K562 (cell line): ENCODE data around the gene DNAAF8. TPM values are rescaled to one million over a fixed set of nuclear protein-coding genes. Genes with fewer than 3 reads are reported as not detected.

Experiments
- MEF2A ChIP-seq: IDR thresholded peaks from 2 replicates; pipeline ENCODE4 v1.6.1; 2011; ENCODE audit warnings: low read depth, mild to moderate bottlenecking, low read length, moderate library complexity; ENCODE audit not compliant: control insufficient read depth
- MTF1 ChIP-seq: fragments of 250-450 bp; sonication (Bioruptor Pico); IDR thresholded peaks from 2 replicates; pipeline ENCODE4 v1.9.0; 2021; ENCODE audit warnings: moderate library complexity, mild to moderate bottlenecking, inconsistent platforms, borderline replicate concordance
- NR2F6 ChIP-seq: fragments of 450-650 bp; formaldehyde crosslinking; IDR thresholded peaks from 2 replicates; pipeline ENCODE4 v1.4.0; 2020; ENCODE audit warnings: mild to moderate bottlenecking
- PHF20 ChIP-seq: fragments of 450-650 bp; IDR thresholded peaks from 2 replicates; pipeline ENCODE4 v1.6.1; 2018; ENCODE audit not compliant: partially characterized antibody
- POLR2B ChIP-seq: fragments of 450-650 bp; IDR thresholded peaks from 2 replicates; pipeline ENCODE4 v1.6.1; 2018; ENCODE audit warnings: low read depth; ENCODE audit not compliant: partially characterized antibody
- TAF1 ChIP-seq: IDR thresholded peaks from 2 replicates; pipeline ENCODE4 v1.6.1; 2011; ENCODE audit warnings: mild to moderate bottlenecking, low read length, moderate library complexity; ENCODE audit not compliant: insufficient read depth, control insufficient read depth, severe bottlenecking; ENCODE audit errors: extremely low read depth
- TFAM ChIP-seq: fragments of 250-450 bp; sonication (Bioruptor Pico); conservative IDR thresholded peaks from 2 replicates; pipeline ENCODE4 v1.5.0; 2021; ENCODE audit warnings: mild to moderate bottlenecking, moderate library complexity
- U2AF1 ChIP-seq: fragments of 200-400 bp; formaldehyde crosslinking; optimal IDR thresholded peaks from 2 replicates; pipeline ENCODE3; 2017; ENCODE audit warnings: mild to moderate bottlenecking, low read depth, low read length, moderate library complexity
- XRCC3 ChIP-seq: fragments of 450-650 bp; IDR thresholded peaks from 2 replicates; pipeline ENCODE4 v1.6.1; 2017; ENCODE audit warnings: mild to moderate bottlenecking, moderate library complexity
- polyA plus RNA-seq, 8 experiments: library from polyadenylated mRNA; depleted of rRNA in 4 of 8; stranded (reverse) in 5 of 8; unstranded in 3 of 8; fragments of >200 nt; fragmentation: Nextera tagmentation in 2 of 8; fragmentation: Illumina TruSeq in 1 of 8; extraction: Ambion mirVana in 2 of 8; extraction: Trizol in 1 of 8; gene quantifications; 2 replicates each; pipeline versions ENCODE4 v1.2.1 to v1.2.3, GENCODE V29; 2011 to 2014; ENCODE audit warnings: inconsistent platforms in 1 of 8, missing spikeins in 1 of 8
- total RNA-seq, 7 experiments: library from RNA; depleted of rRNA in 6 of 7; stranded (reverse); fragments of >200 nt in 6 of 7; fragmentation: Illumina TruSeq in 2 of 7; extraction: Trizol in 2 of 7; gene quantifications; 2 replicates each; pipeline versions ENCODE4 v1.2.1 to v1.2.3, GENCODE V29; 2011 to 2021; ENCODE audit warnings: low replicate concordance in 1 of 7
- TF ChIP-seq, protein P1 (sequence below): sonication (generic); formaldehyde crosslinking; IDR thresholded peaks from 2 replicates; pipeline ENCODE4 v1.8.0; 2022; ENCODE audit warnings: mild to moderate bottlenecking, missing genetic modification reagents
- TF ChIP-seq, protein P2 (sequence below), 2 experiments: IDR thresholded peaks in 1 of 2; conservative IDR thresholded peaks in 1 of 2; 2 replicates each; pipeline ENCODE4 v1.6.1; 2016; ENCODE audit warnings: low read depth in 2 of 2, mild to moderate bottlenecking in 1 of 2, missing compliant biosample characterization in 1 of 2, missing genetic modification characterization in 1 of 2, moderate library complexity in 1 of 2
- TF ChIP-seq, protein P3 (sequence below), 3 experiments: fragments of 200-800 bp in 1 of 3; fragments of 250-450 bp in 1 of 3; fragments of 450-650 bp in 1 of 3; sonication (Bioruptor Pico) in 1 of 3; sonication (Bioruptor generic) in 1 of 3; formaldehyde crosslinking in 1 of 3; IDR thresholded peaks; 2 replicates each; pipeline versions ENCODE4 v1.6.1 to v1.8.0; 2016 to 2022; ENCODE audit warnings: mild to moderate bottlenecking in 2 of 3, missing genetic modification characterization in 2 of 3, missing compliant biosample characterization in 1 of 3, moderate library complexity in 1 of 3
- TF ChIP-seq, protein P4 (sequence below): IDR thresholded peaks from 2 replicates; pipeline ENCODE4 v1.6.1; 2014; ENCODE audit warnings: antibody characterized with exemption

Gene DNAAF8
- total and polyA plus RNA-seq, 9 of the 15 experiments (the other 6 are each of a cell fraction or from before 2014, with no cell fraction given), result 0.04 to 0.12 (median 0.10) TPM; not detected in 6

DNA sequence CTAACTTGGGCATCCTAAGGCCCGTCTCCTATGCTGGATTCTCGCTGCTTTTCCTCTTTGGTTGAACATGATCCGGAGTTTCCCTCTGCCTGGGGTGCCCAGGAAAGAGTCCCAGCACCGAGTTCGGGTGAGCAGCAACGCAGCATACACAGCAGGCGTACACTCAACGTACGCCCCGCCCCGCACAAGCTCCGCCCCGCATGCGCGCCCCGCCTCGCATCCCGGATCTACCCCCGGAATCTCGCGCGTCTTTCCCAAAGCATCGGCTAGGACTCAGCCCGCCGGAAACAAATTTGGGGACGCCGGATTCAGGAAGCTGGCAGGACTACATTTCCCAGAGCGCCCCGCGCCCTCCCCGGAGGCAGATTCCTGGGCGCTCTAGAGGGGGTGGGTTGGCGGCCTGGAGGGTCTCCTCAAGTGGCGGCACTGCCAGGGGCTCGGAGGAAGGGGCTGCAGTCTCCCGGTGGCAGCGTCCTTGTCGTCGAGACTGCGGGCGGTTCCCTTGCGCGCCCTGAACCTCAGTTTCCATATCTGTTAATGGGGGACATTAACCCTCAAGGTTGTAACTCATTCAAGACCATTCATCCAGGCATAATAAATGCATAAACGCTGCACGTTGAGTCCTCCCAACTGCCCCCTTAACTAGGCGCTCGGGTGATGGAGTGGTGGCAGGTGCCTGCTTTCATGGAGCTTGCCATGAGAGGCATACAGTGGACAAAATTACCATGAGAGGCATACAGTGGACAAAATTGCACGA is 34.4 kb downstream of the DNAAF8 start (continued):
- TF ChIP-seq MTF1 (CRISPR knock-in tag) (no peak), PHF20 (peak; percentile 66), MEF2A (no peak), U2AF1 (no peak), TAF1 (peak; percentile 36), POLR2B (peak; percentile 85), XRCC3 (no peak), TFAM (no peak), NR2F6 (CRISPR knock-in tag) (no peak)
- TF ChIP-seq, protein P1, sequence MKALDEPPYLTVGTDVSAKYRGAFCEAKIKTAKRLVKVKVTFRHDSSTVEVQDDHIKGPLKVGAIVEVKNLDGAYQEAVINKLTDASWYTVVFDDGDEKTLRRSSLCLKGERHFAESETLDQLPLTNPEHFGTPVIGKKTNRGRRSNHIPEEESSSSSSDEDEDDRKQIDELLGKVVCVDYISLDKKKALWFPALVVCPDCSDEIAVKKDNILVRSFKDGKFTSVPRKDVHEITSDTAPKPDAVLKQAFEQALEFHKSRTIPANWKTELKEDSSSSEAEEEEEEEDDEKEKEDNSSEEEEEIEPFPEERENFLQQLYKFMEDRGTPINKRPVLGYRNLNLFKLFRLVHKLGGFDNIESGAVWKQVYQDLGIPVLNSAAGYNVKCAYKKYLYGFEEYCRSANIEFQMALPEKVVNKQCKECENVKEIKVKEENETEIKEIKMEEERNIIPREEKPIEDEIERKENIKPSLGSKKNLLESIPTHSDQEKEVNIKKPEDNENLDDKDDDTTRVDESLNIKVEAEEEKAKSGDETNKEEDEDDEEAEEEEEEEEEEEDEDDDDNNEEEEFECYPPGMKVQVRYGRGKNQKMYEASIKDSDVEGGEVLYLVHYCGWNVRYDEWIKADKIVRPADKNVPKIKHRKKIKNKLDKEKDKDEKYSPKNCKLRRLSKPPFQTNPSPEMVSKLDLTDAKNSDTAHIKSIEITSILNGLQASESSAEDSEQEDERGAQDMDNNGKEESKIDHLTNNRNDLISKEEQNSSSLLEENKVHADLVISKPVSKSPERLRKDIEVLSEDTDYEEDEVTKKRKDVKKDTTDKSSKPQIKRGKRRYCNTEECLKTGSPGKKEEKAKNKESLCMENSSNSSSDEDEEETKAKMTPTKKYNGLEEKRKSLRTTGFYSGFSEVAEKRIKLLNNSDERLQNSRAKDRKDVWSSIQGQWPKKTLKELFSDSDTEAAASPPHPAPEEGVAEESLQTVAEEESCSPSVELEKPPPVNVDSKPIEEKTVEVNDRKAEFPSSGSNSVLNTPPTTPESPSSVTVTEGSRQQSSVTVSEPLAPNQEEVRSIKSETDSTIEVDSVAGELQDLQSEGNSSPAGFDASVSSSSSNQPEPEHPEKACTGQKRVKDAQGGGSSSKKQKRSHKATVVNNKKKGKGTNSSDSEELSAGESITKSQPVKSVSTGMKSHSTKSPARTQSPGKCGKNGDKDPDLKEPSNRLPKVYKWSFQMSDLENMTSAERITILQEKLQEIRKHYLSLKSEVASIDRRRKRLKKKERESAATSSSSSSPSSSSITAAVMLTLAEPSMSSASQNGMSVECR, result peak; percentile 52; the same call in 1 of the 2 replicates
- TF ChIP-seq, protein P2, sequence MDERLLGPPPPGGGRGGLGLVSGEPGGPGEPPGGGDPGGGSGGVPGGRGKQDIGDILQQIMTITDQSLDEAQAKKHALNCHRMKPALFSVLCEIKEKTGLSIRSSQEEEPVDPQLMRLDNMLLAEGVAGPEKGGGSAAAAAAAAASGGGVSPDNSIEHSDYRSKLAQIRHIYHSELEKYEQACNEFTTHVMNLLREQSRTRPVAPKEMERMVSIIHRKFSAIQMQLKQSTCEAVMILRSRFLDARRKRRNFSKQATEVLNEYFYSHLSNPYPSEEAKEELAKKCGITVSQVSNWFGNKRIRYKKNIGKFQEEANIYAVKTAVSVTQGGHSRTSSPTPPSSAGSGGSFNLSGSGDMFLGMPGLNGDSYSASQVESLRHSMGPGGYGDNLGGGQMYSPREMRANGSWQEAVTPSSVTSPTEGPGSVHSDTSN (CRISPR knock-in tag; IDR thresholded peaks at IDR 0.05; ENCODE audit: low read depth), result no peak
- TF ChIP-seq, protein P2 (tag; conservative IDR thresholded peaks at IDR 0.05; ENCODE audit: low read depth), result no peak
- TF ChIP-seq, protein P3, sequence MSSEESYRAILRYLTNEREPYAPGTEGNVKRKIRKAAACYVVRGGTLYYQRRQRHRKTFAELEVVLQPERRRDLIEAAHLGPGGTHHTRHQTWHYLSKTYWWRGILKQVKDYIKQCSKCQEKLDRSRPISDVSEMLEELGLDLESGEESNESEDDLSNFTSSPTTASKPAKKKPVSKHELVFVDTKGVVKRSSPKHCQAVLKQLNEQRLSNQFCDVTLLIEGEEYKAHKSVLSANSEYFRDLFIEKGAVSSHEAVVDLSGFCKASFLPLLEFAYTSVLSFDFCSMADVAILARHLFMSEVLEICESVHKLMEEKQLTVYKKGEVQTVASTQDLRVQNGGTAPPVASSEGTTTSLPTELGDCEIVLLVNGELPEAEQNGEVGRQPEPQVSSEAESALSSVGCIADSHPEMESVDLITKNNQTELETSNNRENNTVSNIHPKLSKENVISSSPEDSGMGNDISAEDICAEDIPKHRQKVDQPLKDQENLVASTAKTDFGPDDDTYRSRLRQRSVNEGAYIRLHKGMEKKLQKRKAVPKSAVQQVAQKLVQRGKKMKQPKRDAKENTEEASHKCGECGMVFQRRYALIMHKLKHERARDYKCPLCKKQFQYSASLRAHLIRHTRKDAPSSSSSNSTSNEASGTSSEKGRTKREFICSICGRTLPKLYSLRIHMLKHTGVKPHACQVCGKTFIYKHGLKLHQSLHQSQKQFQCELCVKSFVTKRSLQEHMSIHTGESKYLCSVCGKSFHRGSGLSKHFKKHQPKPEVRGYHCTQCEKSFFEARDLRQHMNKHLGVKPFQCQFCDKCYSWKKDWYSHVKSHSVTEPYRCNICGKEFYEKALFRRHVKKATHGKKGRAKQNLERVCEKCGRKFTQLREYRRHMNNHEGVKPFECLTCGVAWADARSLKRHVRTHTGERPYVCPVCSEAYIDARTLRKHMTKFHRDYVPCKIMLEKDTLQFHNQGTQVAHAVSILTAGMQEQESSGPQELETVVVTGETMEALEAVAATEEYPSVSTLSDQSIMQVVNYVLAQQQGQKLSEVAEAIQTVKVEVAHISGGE (CRISPR knock-in tag; IDR thresholded peaks at IDR 0.05), result peak; percentile 74 to 98 (median 88); a peak in 5 of 6 replicates
- TF ChIP-seq, protein P4, sequence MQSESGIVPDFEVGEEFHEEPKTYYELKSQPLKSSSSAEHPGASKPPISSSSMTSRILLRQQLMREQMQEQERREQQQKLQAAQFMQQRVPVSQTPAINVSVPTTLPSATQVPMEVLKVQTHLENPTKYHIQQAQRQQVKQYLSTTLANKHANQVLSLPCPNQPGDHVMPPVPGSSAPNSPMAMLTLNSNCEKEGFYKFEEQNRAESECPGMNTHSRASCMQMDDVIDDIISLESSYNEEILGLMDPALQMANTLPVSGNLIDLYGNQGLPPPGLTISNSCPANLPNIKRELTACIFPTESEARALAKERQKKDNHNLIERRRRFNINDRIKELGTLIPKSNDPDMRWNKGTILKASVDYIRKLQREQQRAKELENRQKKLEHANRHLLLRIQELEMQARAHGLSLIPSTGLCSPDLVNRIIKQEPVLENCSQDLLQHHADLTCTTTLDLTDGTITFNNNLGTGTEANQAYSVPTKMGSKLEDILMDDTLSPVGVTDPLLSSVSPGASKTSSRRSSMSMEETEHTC, result no peak
